Measurements from ENCODE around the gene SLX4IP. TPM values are rescaled to one million over a fixed set of nuclear protein-coding genes. Genes with fewer than 3 reads are reported as not detected.
"Not testable (repeated sequence)": the region's sequence is repeated elsewhere in the genome, so short reads cannot be mapped to it uniquely, and the experiment has no call there.

The SLX4IP gene
- 1 to 10 TPM; 6.1 to 6.3 TPM for total RNA-seq
- polyA plus RNA-seq = 1 to 10 TPM; 1.5 to 2.5 (median 1.6) TPM
- 7.9 to 15.2 (median 11.0) reads per million in 6 experiments for total RNA-seq

DNA sequence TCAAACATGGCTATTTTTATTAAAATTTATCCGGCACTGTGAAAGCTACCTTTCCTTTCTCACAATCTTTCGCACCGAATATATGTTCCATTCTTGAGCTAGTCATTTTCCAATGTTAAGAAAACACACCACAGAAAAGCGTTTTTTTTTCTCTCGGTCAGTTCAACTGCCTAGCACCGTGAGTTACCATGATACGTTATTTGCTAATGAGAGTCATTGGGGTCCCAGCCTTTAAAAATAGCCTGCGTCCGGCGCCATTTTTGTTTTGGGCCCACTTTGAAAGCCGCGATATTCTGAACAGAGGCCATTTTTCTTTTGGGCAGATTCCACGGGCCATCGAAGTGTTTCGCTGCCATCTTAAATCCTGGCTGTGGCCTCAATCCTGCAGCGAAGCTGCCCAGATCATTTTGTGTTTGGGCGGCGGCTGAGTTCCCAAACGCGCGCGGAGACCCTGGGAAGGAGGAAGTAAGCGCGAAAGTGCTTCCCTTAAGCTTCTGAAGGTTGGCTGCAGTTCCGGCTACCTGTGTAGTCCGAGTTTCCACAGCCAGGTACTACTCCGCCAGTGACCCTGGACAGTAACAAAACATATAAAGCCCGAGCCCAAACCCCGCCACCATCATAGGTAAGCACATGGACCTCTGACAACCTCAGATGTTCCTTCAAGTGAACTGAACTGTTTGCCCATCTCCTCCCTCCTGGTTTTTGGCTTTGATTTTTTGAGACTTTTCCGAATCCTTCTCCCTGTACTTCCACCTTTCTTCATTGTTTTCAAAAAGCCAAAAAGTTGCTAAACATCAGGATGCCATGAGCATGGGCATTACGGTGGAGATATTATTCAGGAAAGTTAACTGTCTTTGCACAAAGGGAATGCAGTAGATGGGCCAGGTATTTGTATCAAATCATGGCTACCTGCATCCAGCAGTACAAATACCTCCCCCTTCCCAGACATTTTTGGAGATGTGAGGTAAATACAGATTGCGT, at the start of gene SLX4IP:
Gene SLX4IP, plus strand, starts transcription at position 474 of the 981 bp plus-strand sequence. CDS start 22,900 bp downstream, outside the sequence.
- Mint-ChIP-seq H3K27me3 (no peaks in the 10 kb centered on the region), H3K36me3 (peaks cover 0 to 4% (median 0%) of the 10 kb centered on the region in 3 donors), H3K27ac (peak within 1 kb of the TSS; percentile 91 to 98 (median 96)), H3K4me1 (peaks cover 26 to 48% (median 41%) of the 10 kb centered on the region in 4 donors), H3K4me3 (peak within 1 kb of the TSS; percentile 89 to 96 (median 94)), H3K9me3 (peaks cover 0 to 2% (median 0%) of the 10 kb centered on the region in 9 donors)
- peak; percentile 53 to 90 (median 80) for DNase-seq
- POLR2A ChIA-PET = interaction anchor here (0.7 to 3.0 kb wide), 6 partner anchors 9 to 400 kb away, joined by 3 to 9 read pairs (median 4); partner anchors contain the start of gene ANKEF1
- peak; percentile 63 to 71 for ATAC-seq

GRCh38 chr20:10385850-10386544, 49.1 kb upstream of the SLX4IP start:
- ATAC-seq = no peak
- Mint-ChIP-seq H3K27me3 (peaks cover 6 to 14% (median 11%) of the 10 kb centered on the region in 5 donors), H3K4me3 (no peak overlapping the region), H3K36me3 (no peaks in the 10 kb centered on the region), H3K27ac (no peak overlapping the region), H3K9me3 (no peaks in the 10 kb centered on the region), H3K4me1 (no peaks in the 10 kb centered on the region)
- POLR2A ChIA-PET = no interaction called here
- no peak for DNase-seq

- Mint-ChIP-seq H3K36me3 (no peaks in the 10 kb centered on the region), H3K4me3 (no peak overlapping the region), H3K27me3 (peaks cover 6 to 16% (median 10%) of the 10 kb centered on the region in 5 donors), H3K9me3 (peaks cover 0 to 1% (median 0%) of the 10 kb centered on the region in 9 donors), H3K27ac (no peak overlapping the region), H3K4me1 (no peaks in the 10 kb centered on the region)
- no peak for ATAC-seq
- POLR2A ChIA-PET = no interaction called here
- no peak for DNase-seq
Measured at GRCh38 chr20:10387686-10388085, 47.4 kb upstream of the SLX4IP start.

GRCh38 chr20:10388597-10388996, 46.5 kb upstream of the SLX4IP start:
- H3K4me3 Mint-ChIP-seq = no peak overlapping the region
- H3K4me1 Mint-ChIP-seq = no peaks in the 10 kb centered on the region
- ATAC-seq (no peak), DNase-seq (no peak)
- H3K36me3 Mint-ChIP-seq = no peaks in the 10 kb centered on the region
- H3K27ac Mint-ChIP-seq = no peak overlapping the region
- peaks cover 0 to 14% (median 6%) of the 10 kb centered on the region in 5 donors for H3K27me3 Mint-ChIP-seq
- POLR2A ChIA-PET = no interaction called here
- peaks cover 0 to 2% (median 0%) of the 10 kb centered on the region in 9 donors for H3K9me3 Mint-ChIP-seq

DNA sequence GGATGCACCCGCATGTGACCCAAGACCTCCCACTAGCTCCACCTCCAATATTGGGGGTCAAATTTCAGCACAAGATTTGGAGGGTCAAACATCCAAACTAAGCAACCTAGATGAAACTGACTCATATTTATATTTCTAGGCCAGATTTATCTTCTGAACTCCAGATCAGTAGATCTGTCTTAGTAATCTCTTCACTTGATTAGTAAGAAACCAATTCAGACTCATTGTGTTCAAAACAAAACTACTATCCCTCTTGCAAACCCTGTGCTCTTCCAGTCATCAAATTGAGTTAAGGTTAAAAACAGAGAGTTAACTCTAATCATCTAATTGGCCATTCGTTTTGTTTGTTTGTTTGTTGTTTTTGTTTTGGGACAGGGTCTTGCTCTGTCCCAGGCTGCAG, 44.4 kb upstream of the SLX4IP start:
- Mint-ChIP-seq H3K27ac (no peak overlapping the region), H3K4me3 (no peak overlapping the region), H3K9me3 (peaks cover 0 to 2% (median 0%) of the 10 kb centered on the region in 9 donors), H3K36me3 (no peaks in the 10 kb centered on the region), H3K27me3 (peaks cover 0 to 12% (median 6%) of the 10 kb centered on the region in 5 donors), H3K4me1 (no peaks in the 10 kb centered on the region)
- DNase-seq = no peak
- no peak for ATAC-seq
- POLR2A ChIA-PET = no interaction called here

DNA sequence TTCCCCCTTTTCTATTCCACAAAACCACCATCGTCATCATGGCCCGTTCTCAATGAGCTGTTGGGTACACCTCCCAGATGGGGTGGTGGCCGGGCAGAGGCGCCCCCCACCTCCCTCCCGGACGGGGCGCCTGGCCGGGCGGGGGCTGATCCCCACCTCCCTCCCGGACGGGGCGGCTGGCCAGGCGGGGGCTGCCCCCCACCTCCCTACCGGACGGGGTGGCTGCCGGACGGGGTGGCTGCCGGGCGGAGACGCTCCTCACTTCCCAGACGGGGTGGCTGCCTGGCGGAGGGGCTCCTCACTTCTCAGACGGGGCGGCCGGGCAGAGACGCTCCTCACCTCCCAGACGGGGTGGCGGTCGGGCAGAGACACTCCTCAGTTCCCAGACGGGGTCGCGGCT, 40.4 kb upstream of the SLX4IP start:
- H3K36me3 Mint-ChIP-seq, ATAC-seq, H3K27ac Mint-ChIP-seq, H3K4me3 Mint-ChIP-seq, H3K9me3 Mint-ChIP-seq, H3K27me3 Mint-ChIP-seq, DNase-seq, H3K4me1 Mint-ChIP-seq, POLR2A ChIA-PET: not testable (repeated sequence)

- H3K9me3 Mint-ChIP-seq = no peaks in the 10 kb centered on the region
- no peaks in the 10 kb centered on the region for H3K27me3 Mint-ChIP-seq
- no peak for DNase-seq
- ATAC-seq = no peak
- no peak overlapping the region for H3K4me3 Mint-ChIP-seq
- no peaks in the 10 kb centered on the region for H3K4me1 Mint-ChIP-seq
- H3K36me3 Mint-ChIP-seq = peaks cover 0 to 3% (median 0%) of the 10 kb centered on the region in 3 donors
- H3K27ac Mint-ChIP-seq = no peak overlapping the region
- POLR2A ChIA-PET = no interaction called here
Measured at GRCh38 chr20:10398834-10399369, 36.2 kb upstream of the SLX4IP start.

GRCh38 chr20:10402938-10403608, 32.0 kb upstream of the SLX4IP start:
- no peaks in the 10 kb centered on the region for H3K27me3 Mint-ChIP-seq
- H3K4me3 Mint-ChIP-seq = no peak overlapping the region
- POLR2A ChIA-PET = no interaction called here
- no peaks in the 10 kb centered on the region for H3K4me1 Mint-ChIP-seq
- no peak overlapping the region for H3K27ac Mint-ChIP-seq
- H3K9me3 Mint-ChIP-seq = no peaks in the 10 kb centered on the region
- ATAC-seq = no peak
- peaks cover 0 to 27% (median 5%) of the 10 kb centered on the region in 3 donors for H3K36me3 Mint-ChIP-seq
- no peak for DNase-seq

- H3K4me1 Mint-ChIP-seq = no peaks in the 10 kb centered on the region
- no peak overlapping the region for H3K4me3 Mint-ChIP-seq
- peak overlapping the region in 2 of 10 donors; percentile 1 to 13 for H3K27ac Mint-ChIP-seq
- POLR2A ChIA-PET = no interaction called here
- no peak for ATAC-seq
- H3K27me3 Mint-ChIP-seq = no peaks in the 10 kb centered on the region
- no peaks in the 10 kb centered on the region for H3K9me3 Mint-ChIP-seq
- no peak for DNase-seq
- peaks cover 0 to 29% (median 5%) of the 10 kb centered on the region in 3 donors for H3K36me3 Mint-ChIP-seq
Measured at GRCh38 chr20:10404023-10404628, 31.0 kb upstream of the SLX4IP start.

GRCh38 chr20:10404959-10405530, 30.1 kb upstream of the SLX4IP start:
- H3K4me1 Mint-ChIP-seq = no peaks in the 10 kb centered on the region
- H3K36me3 Mint-ChIP-seq = peaks cover 0 to 31% (median 5%) of the 10 kb centered on the region in 3 donors
- POLR2A ChIA-PET = no interaction called here
- DNase-seq = no peak
- no peak overlapping the region for H3K4me3 Mint-ChIP-seq
- H3K9me3 Mint-ChIP-seq = no peaks in the 10 kb centered on the region
- H3K27me3 Mint-ChIP-seq = no peaks in the 10 kb centered on the region
- peak overlapping the region in 1 of 10 donors; percentile 77 for H3K27ac Mint-ChIP-seq
- no peak for ATAC-seq

- no peak for DNase-seq
- H3K36me3 Mint-ChIP-seq = peaks cover 0 to 51% (median 7%) of the 10 kb centered on the region in 3 donors
- no peaks in the 10 kb centered on the region for H3K9me3 Mint-ChIP-seq
- ATAC-seq = no peak
- no peaks in the 10 kb centered on the region for H3K27me3 Mint-ChIP-seq
- POLR2A ChIA-PET = no interaction called here
- no peak overlapping the region for H3K27ac Mint-ChIP-seq
- no peak overlapping the region for H3K4me3 Mint-ChIP-seq
- H3K4me1 Mint-ChIP-seq = no peaks in the 10 kb centered on the region
Measured at GRCh38 chr20:10408108-10408813, 26.8 kb upstream of the SLX4IP start.
